Spleen (tissue), 11 donors: ENCODE results near the gene CCDC91. TPM values are rescaled to one million over a fixed set of nuclear protein-coding genes. Genes with fewer than 3 reads are reported as not detected.

Source experiments
- DNase-seq: peaks from one replicate; pipeline ENCODE4 v3.0.0-alpha.2; 2020
- H3K27ac ChIP-seq, 8 donors: fragments of 200-600 bp; sonication (generic) in 7 of 8; 1 replicate in 4 of 8; 2 replicates in 4 of 8; pipeline versions ENCODE4 v1.5.0 to v1.8.0; 2016 to 2021; ENCODE audit warnings: inconsistent platforms in 4 of 8, mild to moderate bottlenecking in 4 of 8, moderate library complexity in 1 of 8
- H3K27me3 ChIP-seq, 7 donors: fragments of 200-600 bp; sonication (generic) in 6 of 7; replicated peaks in 1 of 7; 1 replicate in 4 of 7; 2 replicates in 3 of 7; pipeline versions ENCODE4 v1.5.0 to v1.8.0; 2016 to 2021; ENCODE audit warnings: inconsistent platforms in 3 of 7, mild to moderate bottlenecking in 1 of 7
- H3K36me3 ChIP-seq, 6 donors: fragments of 200-600 bp; sonication (generic) in 5 of 6; 1 replicate in 4 of 6; 2 replicates in 2 of 6; pipeline versions ENCODE4 v1.5.0 to v1.8.0; 2016 to 2021; ENCODE audit warnings: inconsistent platforms in 2 of 6
- H3K4me1 ChIP-seq, 6 donors: fragments of 200-600 bp; sonication (generic) in 5 of 6; 1 replicate in 3 of 6; 2 replicates in 3 of 6; pipeline versions ENCODE4 v1.5.0 to v1.8.0; 2016 to 2021; ENCODE audit warnings: inconsistent platforms in 3 of 6
- H3K4me3 ChIP-seq, 8 donors: fragments of 200-600 bp; sonication (generic) in 7 of 8; 1 replicate in 4 of 8; 2 replicates in 4 of 8; pipeline versions ENCODE4 v1.5.0 to v1.8.0; 2016 to 2021; ENCODE audit warnings: inconsistent platforms in 4 of 8, mild to moderate bottlenecking in 4 of 8, moderate library complexity in 2 of 8
- H3K9me3 ChIP-seq, 8 donors: fragments of 200-600 bp; sonication (generic) in 7 of 8; 1 replicate in 4 of 8; 2 replicates in 4 of 8; pipeline versions ENCODE4 v1.5.0 to v1.8.0; 2016 to 2021; ENCODE audit warnings: inconsistent platforms in 4 of 8
- POLR2A ChIP-seq, 3 donors: fragments of 450-650 bp; IDR thresholded peaks; one replicate each; pipeline ENCODE4 v1.5.1; 2017; ENCODE audit warnings: antibody characterized with exemption in 3 of 3, mild to moderate bottlenecking in 1 of 3
- POLR2AphosphoS5 ChIP-seq, 3 donors: sonication (generic); formaldehyde crosslinking; IDR thresholded peaks; one replicate each; pipeline ENCODE4 v1.5.1; 2017; ENCODE audit warnings: antibody characterized with exemption in 3 of 3
- WGBS, 5 donors: extraction: QIAGEN DNeasy Blood & Tissue Kit in 3 of 5; methylation state at CpG; one replicate each; pipeline versions ENCODE4 v1.1.5 to v1.1.7; 2013 to 2018; 5-methylcytosine and 5-hydroxymethylcytosine counted together
- intact Hi-C: fragments of 100-400 bp; cut with DNase I; formaldehyde crosslinking; loops from one replicate; pipeline ENCODE4 v1.15.0; 2023; ENCODE audit warnings: low total_unique reads
- polyA plus RNA-seq, 3 donors: library from polyadenylated mRNA; stranded (reverse); fragments of 200-250 nt; gene quantifications; one replicate each; pipeline ENCODE4 v1.2.1, GENCODE V29; 2013
- total RNA-seq, 7 donors: library from RNA; depleted of rRNA in 3 of 7; stranded (reverse); fragments of >200 nt in 3 of 7; fragmentation: NEBNext Ultra II Directional in 4 of 7; extraction: Animal tissue kit (Norgen Biotek cat#: 25700) in 4 of 7; gene quantifications; one replicate each; pipeline versions ENCODE4 v1.1.0 to v1.2.1, GENCODE V29; 2016 to 2021
- TF ChIP-seq, protein P1 (sequence below), 11 experiments: fragments of 200-600 bp in 7 of 11; fragments of 450-650 bp in 4 of 11; sonication (generic) in 4 of 11; IDR thresholded peaks in 8 of 11; conservative IDR thresholded peaks in 3 of 11; 1 replicate in 7 of 11; 2 replicates in 4 of 11; pipeline versions ENCODE4 v1.4.0 to v1.8.0; 2016 to 2021; ENCODE audit warnings: antibody characterized with exemption in 11 of 11, inconsistent platforms in 4 of 11, mild to moderate bottlenecking in 1 of 11
- donor health status: healthy with polysubstance abuse.
- donor health status: DM: no; HTN: no; CAD: no; lungs with moderate emphysema.
- donor health status: DM: no; HTN: no; CAD: no.
- donor health status: Bipolar disorder and iron deficiency.
- donor health status: healthy.
- donor health status: DM: no; HTN: no; CAD: no.
- donor health status: DM: yes; HTN: yes; CAD: no.

Gene CCDC91
- total and polyA plus RNA-seq, 10 donors = 12.8 to 65.9 (median 43.4) TPM

DNA sequence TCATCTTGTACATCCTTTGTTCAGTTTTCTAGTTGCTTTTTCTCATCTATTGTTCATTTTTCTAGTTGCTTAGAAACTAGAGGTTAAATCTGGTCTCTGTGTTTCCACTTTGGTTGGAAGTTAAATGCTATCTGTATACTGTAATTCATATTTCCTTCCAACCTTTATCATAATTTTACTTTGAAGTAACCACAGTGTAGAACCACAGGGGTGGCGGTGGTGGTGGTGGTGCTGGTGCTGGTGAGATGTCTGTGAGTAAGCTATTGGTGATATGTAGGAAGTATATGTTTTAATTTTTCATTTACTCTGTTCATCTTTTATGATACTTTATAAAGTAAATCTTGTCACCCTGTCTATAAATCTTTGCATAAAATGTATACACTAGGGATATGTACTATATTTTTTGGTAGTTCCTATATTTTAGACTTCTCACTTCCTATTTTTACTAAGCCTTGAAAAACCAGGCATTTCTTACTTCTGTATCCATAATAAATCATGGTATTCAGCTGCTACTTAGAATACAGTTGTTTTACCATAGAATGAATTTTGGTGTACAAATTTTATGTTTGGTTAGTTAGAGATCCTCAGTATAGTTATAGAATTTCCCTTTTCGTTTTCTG is 31.9 kb downstream of the CCDC91 start:
- peaks cover 12 to 45% (median 25%) of the 10 kb centered on the region in 6 donors for H3K4me1 ChIP-seq
- no peak overlapping the region for H3K4me3 ChIP-seq
- 71 to 82% (median 76%) methylated on average over 2 of the region's 2 CpGs for whole genome bisulfite sequencing, 5 donors
- H3K36me3 ChIP-seq = peaks cover 0 to 16% (median 0%) of the 10 kb centered on the region in 6 donors
- H3K27ac ChIP-seq = no peak overlapping the region
- DNase-seq = no peak
- intact Hi-C loops = no loop called here
- H3K27me3 ChIP-seq = no peaks in the 10 kb centered on the region
- TF ChIP-seq POLR2A (IDR thresholded peaks at IDR 0.05) = no peak
- TF ChIP-seq POLR2AphosphoS5 (IDR thresholded peaks at IDR 0.05) = no peak
- peaks cover 0 to 37% (median 27%) of the 10 kb centered on the region in 8 donors for H3K9me3 ChIP-seq

DNA sequence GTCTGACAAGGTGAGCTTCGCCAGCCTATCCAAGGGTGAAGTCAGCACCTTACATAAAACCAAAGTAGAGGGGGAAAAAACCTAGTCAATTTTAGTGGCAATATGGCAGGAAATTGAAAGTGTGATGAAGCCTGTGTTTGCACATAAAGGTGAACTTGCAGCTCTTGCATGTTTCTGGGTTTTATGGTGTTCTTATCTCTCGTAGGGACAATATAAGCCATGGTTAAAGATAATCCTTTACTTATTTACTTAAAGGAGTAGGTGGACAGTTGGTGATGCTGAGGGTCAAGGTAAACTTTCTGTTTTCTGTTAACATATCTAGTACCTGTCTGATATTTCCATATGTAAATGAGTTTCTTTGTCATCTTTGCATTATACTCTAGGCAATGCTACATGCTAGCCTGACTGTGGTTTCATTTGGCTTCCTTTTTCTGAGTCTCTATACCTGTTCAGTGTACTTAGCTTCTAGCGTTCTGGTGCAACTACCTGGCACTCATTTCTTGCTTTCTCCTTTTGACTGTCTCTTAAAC is 32.8 kb downstream of the CCDC91 start:
- Histone ChIP-seq H3K4me1 (peaks cover 12 to 40% (median 26%) of the 10 kb centered on the region in 6 donors), H3K36me3 (peaks cover 0 to 16% (median 0%) of the 10 kb centered on the region in 6 donors), H3K4me3 (no peak overlapping the region), H3K9me3 (peaks cover 0 to 34% (median 25%) of the 10 kb centered on the region in 8 donors), H3K27me3 (no peaks in the 10 kb centered on the region), H3K27ac (no peak overlapping the region)
- TF ChIP-seq, protein P1, sequence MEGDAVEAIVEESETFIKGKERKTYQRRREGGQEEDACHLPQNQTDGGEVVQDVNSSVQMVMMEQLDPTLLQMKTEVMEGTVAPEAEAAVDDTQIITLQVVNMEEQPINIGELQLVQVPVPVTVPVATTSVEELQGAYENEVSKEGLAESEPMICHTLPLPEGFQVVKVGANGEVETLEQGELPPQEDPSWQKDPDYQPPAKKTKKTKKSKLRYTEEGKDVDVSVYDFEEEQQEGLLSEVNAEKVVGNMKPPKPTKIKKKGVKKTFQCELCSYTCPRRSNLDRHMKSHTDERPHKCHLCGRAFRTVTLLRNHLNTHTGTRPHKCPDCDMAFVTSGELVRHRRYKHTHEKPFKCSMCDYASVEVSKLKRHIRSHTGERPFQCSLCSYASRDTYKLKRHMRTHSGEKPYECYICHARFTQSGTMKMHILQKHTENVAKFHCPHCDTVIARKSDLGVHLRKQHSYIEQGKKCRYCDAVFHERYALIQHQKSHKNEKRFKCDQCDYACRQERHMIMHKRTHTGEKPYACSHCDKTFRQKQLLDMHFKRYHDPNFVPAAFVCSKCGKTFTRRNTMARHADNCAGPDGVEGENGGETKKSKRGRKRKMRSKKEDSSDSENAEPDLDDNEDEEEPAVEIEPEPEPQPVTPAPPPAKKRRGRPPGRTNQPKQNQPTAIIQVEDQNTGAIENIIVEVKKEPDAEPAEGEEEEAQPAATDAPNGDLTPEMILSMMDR (IDR thresholded peaks at IDR 0.05 in 8 of 11, conservative IDR thresholded peaks at IDR 0.05 in 3 of 11) = no peak
- no peak for TF ChIP-seq POLR2A (IDR thresholded peaks at IDR 0.05)
- TF ChIP-seq POLR2AphosphoS5 (IDR thresholded peaks at IDR 0.05) = no peak
- DNase-seq = no peak
- 61 to 73% (median 71%) methylated on average over 3 of the region's 3 CpGs for WGBS, 5 donors
- intact Hi-C loops = no loop called here

DNA sequence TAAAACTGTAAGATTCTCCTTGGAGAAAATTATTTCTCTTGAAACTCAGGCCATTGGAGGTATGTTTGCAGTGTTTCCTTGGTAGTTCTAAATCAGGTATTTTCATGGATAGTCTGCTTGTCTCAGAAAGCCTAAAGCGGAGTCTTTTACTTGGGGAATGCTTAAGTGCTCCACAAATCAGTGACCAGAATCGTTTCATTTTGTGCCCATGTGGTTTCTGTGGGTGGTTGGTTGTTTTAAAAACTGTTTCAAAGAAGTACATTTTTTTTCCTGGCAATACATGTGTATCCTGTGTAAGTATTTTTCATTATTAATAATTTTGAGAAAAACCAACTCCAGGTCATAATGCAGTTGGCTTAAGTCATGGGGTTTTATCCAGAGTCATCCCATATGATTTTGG is 33.6 kb downstream of the CCDC91 start:
- WGBS, 5 donors = 47 to 68% (median 60%) methylated on average over 2 of the region's 2 CpGs
- peaks cover 0 to 13% (median 0%) of the 10 kb centered on the region in 6 donors for H3K36me3 ChIP-seq
- intact Hi-C loops = no loop called here

DNA sequence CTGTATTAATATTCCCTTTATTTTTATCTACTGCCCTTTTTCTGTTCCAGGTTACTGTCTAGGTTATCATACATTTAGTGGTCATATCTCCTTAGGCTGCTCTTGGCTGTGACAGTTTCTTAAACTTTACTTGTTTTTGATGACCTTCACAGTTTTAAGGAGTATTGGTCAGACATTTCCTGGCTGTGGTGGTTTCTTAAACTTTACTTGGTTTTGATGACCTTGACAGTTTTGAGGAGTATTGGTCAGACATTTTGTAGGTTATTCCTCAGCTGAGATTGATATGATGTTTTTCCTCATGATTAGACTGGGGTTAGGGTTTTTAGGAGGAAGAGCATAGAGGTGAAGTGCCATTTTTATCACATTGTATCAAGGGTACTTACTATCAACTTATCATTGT is 36.4 kb downstream of the CCDC91 start:
- no peak overlapping the region for H3K4me3 ChIP-seq
- H3K27me3 ChIP-seq = no peaks in the 10 kb centered on the region
- TF ChIP-seq POLR2AphosphoS5 (IDR thresholded peaks at IDR 0.05) (no peak), POLR2A (IDR thresholded peaks at IDR 0.05) (no peak)
- H3K9me3 ChIP-seq = peaks cover 0 to 15% (median 9%) of the 10 kb centered on the region in 8 donors
- H3K4me1 ChIP-seq = peaks cover 10 to 42% (median 26%) of the 10 kb centered on the region in 6 donors
- peaks cover 0 to 16% (median 0%) of the 10 kb centered on the region in 6 donors for H3K36me3 ChIP-seq
- intact Hi-C loops = no loop called here
- no peak overlapping the region for H3K27ac ChIP-seq
- no peak for DNase-seq

More for the DNA sequence above, 33.6 kb downstream of the CCDC91 start:
- TF ChIP-seq, protein P1 (IDR thresholded peaks at IDR 0.05 in 8 of 11, conservative IDR thresholded peaks at IDR 0.05 in 3 of 11) = no peak
- TF ChIP-seq POLR2A (IDR thresholded peaks at IDR 0.05) (no peak), POLR2AphosphoS5 (IDR thresholded peaks at IDR 0.05) (no peak)
- H3K27ac ChIP-seq = no peak overlapping the region
- H3K9me3 ChIP-seq = peaks cover 0 to 27% (median 18%) of the 10 kb centered on the region in 8 donors
- no peak for DNase-seq
- no peaks in the 10 kb centered on the region for H3K27me3 ChIP-seq
- H3K4me1 ChIP-seq = peaks cover 12 to 40% (median 26%) of the 10 kb centered on the region in 6 donors
- no peak overlapping the region for H3K4me3 ChIP-seq

DNA sequence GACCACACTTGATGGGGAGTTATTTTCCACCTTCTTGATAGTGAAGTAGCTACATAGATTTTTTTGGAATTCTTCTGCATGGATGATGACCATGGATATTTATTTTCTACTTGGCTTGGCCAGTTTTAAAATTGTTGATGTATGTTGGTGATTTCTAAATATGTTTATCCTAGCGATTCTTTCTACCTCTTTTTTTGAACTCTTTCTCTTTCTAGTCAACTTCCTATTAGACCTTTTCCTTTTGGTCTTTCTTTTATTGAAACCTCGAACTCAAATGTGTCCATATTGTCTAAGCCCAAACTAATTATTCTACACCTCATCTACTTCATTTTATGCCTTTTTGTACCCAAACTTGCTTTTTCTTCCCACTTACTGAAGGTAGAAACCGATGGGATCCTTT is 37.0 kb downstream of the CCDC91 start:
- WGBS, 5 donors = 70 to 86% (median 76%) methylated on average over 3 of the region's 3 CpGs
- Histone ChIP-seq H3K36me3 (peaks cover 0 to 16% (median 0%) of the 10 kb centered on the region in 6 donors), H3K4me1 (peaks cover 7 to 42% (median 23%) of the 10 kb centered on the region in 6 donors), H3K4me3 (no peak overlapping the region), H3K9me3 (peaks cover 0 to 15% (median 9%) of the 10 kb centered on the region in 8 donors), H3K27ac (no peak overlapping the region), H3K27me3 (no peaks in the 10 kb centered on the region)
- TF ChIP-seq POLR2A (IDR thresholded peaks at IDR 0.05) (no peak), POLR2AphosphoS5 (IDR thresholded peaks at IDR 0.05) (no peak)
- TF ChIP-seq, protein P1 (IDR thresholded peaks at IDR 0.05 in 8 of 11, conservative IDR thresholded peaks at IDR 0.05 in 3 of 11) = no peak
- no peak for DNase-seq
- intact Hi-C loops = no loop called here
